HS-27A (cell line): ENCODE data around the gene FAM83C.

Experiments used
- DNase-seq: peaks from one replicate; pipeline ENCODE4 v3.0.0-alpha.2; 2012; ENCODE audit warnings: low read depth, missing footprints

FAM83C gene

DNA sequence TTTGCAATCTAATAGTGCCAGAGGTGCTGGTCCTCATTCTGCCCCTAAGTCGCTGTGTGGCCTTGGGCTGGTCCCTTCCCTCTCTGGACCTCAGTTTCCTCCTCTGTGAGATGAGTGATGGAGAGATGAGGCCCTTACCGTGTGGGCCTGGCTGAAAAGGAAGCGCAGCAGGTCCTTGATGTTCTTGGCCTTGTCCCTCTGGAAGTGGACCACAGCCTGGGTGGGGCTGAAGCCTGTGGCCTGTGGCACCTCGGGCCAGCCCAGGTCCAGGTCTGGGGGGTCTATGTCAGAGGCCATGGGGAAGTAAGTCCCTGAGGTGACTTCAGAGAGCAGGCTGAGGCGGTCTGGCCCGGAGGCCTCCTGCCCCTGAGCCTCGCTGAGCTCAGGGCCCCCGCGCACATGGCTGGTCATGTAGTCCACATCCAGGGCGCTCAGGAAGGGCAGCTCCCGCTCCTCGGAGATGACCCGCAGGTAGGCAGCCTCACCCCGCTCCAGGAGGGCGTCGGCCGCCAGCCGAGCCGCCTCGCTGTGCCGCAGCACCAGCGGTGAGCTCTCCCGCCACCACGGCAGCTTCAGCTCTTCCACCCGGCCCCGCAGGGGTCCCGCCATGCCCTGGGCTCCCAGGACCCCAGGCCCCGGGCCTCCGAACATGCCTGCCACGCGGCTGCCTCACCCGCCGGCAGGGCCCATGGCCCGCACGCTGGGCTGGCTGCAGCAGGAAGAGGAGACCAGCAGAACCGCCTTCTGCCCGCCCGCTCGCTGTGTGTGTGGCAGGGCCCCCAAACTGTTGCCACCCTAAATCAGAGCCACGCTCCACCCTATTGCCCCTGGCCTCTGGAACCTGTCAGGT is at the start of gene FAM83C:
Gene FAM83C, minus strand, starts transcription at position 772 of the 850 bp plus-strand sequence. Its CDS starts 121 bp downstream, at position 651.
- no peak for DNase-seq

DNA sequence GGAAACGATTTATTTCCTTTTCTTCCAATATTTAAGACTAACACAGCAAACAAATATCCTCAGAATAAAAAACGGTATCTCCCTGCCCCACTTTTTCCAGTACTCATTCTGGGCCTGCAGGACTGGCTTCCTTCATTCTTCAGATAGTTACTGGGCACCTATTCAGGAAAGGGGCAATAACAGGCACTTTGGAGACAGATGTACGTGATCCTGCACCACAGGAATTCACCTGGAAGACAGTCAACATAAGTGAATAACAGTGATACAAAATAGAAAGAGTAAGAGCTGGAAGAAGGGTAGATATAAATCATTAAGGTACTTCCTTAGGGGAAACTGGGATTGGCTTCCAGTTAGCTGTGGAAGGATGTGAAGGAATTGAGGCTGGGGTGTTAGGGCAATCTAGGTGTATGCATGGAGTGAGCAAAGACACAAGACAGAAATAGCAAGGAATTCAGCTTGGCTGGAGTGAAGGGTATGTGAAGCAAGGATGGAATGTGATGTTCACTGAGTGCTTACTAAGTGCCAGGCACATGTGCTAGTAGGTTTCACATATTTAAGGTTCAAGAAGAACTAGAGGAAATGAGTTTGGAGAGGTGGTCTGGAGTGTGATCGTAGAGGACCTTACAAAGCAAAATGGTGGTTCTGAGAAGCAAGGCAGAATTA is 49.3 kb upstream of the FAM83C start:
- no peak for DNase-seq

DNA sequence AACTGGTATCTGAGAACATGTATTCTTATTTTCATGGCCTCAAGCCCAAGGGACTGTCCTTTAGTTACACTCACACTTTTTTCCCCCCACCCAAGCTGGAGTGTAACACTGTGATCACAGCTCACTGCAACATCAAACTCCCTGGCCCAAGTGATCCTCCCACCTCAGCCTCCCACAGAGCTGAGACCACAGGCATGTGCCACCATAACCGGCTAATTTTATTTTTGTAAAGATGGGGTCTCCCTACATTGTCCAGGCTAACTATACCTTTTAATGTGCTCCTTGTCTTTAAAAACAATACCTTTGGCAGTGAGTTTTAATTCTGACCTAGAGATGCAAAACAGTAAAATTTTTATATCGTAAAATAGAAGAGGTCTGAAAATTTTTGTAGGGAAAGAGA is 48.2 kb upstream of the FAM83C start:
- DNase-seq: no peak

DNA sequence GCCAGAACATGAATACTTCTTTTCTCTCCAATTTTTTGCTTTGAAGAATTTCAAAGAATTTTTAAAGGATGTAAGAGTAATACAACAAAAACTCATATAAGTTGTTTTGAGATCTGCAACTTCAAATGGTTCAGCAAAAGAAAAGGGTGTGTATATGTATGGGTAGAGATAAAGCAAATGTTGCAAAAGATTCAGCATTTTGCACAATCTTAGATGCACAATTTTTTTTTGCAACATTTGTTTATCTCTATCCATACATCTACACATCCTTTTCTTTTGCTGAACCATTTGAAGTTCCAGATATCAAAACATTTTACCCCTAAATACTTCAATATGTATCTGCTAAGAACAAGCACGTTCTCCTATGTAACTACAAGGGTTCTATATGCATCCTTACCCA is 47.4 kb upstream of the FAM83C start:
- DNase-seq: no peak

DNA sequence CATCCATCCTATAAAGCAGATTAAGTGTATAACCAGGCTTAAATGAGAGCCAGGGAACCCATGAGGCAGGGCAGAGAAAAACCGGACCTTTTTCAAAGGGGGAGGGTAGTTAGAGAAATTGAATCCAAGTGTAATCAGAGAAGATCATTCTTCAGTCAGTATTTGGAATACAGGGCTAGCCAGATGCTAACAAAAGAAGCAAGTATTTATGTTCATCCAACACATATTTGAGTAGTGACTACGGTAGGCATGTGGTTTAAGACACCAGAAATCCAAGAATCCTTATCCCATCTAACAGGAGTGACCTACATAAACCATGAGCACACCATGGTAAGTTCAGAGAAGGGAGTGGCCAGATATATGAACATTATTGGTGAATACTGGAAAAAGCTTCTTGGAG is 46.8 kb upstream of the FAM83C start:
- peak; percentile 90 for DNase-seq

DNA sequence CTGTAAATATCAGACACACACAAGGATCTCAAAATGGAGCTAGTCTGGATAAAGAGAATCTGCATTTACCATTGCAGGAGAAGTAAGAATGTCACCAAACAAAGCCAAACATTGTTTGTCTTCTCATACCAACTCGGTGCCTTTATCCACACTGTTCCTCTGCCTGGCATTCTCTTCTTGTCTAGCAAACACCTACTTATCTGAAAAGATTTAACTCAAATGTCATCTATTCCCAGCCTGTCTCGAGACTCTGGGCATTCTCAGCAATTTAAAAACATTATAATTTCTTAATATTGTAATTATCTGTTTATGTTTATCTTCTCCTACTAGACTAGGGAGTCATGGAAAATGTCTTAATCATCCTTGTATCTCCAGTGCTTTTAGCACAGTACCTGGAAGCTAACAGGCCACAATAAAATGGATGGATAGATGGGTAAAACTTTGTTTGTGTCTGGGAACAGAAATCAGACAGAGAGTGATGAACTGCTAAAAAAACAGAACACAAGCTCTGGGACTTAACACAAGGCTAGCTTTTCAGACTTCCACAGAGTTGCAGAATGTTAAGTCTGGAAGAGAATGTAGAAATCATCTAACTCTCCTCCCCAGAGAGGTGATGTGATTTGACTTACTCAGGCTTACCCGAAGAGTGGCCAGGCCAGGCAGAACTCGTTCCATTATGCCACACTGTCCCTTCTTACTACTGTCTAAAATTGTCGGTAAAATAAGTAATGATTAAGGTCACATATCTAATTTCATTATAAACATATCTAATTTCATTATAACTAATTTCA is 42.3 kb upstream of the FAM83C start:
- no peak for DNase-seq

DNA sequence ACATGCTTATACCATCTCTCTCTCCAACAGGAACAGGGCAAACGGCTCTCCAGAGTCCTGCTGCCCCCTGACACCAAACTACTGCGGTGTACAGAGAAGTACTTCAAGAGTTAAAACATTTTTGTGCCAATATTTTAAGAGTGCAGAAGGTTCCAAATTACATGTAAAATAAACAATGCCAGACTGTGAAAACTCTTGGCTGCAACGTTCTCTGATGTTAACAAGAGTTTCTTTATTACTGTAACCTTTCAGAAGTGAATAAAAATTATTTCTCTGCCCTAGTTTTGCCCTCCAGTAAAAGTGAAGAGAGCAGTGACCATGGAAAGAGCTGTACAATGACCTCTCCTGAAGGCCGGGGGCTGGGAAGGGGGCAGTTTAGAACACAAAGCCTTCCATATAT is 41.4 kb upstream of the FAM83C start:
- no peak for DNase-seq

DNA sequence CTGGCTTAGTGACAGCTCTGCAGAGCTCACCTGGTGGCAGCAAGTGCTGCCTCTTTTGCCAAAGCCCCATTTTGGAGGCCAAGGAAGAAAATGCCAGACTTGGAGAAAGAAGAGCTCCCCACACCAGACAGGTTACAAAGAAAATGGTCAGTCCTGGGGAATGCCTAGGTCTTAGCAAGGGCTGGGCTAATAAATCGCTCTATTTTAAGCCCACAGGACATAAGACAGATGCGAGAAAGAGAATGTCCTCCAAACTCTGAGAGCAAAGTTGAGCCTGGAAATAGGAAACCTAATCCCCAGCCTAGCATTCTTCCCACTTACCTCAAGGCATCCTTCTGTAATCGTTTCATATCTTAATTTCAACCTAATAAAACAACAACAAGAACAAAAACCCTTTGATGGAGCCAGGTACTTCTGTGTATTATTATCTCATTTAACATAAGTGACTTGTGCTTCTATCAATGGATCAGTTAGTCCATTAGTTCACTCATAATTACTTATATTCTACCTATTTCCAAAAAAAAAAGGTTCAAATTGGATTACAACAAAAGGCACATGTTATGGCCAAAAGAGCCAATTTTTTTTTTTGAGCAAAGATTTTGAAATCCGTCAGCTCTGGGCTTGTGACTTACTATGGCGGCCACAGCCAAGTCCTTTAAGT is 40.4 kb upstream of the FAM83C start:
- no peak for DNase-seq

DNA sequence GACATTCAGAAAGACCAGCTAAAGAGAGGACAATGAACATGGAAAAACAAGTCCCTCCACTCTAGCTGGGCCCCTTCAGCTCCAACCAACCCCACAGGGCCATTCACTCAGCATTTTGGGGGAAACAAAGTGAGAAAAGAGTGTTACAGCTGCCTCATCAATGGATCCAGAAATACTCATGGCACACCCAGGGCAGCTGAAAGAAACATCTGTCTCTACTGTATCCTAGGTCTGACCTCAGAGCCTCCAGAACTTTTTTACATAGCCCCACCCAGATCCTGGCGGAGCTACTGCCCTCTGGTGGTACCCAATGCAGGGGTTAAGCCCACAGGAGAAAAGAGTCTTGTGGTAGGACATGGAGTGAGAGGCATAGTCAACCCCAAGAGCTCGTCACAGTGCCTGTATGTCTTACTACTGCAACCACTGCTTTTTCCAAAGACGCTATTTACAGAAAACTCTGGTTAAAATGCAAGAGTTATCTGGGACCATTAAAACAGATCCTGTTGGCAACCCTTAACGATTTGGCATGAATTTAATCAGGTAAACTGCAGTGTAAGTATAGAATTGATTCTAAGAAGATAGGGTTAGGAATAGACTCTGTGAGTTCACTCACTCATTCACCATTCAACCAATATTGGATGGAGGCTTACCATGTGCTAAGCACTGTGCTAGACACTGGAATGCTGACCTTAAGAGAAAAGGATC is 37.4 kb upstream of the FAM83C start:
- peak; percentile 79 for DNase-seq

DNA sequence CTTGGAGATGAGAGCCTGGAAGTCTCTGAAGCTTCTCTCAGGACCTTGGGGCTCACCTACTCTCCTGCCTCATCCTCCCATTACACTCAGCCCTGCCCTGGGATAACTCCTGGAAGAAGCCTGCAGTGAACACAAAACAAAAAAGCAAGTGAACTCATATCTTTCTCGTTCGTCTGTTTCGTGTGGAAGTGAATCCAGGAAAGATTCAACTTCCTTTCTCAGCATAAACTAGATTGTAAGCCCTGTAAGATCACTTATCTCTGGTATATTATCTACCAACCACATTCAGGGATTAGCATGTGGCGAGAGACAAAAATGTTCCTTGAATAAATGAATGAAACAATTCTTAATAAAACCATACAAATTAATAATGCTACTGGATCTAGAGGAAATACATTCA is 36.5 kb upstream of the FAM83C start:
- no peak for DNase-seq

DNA sequence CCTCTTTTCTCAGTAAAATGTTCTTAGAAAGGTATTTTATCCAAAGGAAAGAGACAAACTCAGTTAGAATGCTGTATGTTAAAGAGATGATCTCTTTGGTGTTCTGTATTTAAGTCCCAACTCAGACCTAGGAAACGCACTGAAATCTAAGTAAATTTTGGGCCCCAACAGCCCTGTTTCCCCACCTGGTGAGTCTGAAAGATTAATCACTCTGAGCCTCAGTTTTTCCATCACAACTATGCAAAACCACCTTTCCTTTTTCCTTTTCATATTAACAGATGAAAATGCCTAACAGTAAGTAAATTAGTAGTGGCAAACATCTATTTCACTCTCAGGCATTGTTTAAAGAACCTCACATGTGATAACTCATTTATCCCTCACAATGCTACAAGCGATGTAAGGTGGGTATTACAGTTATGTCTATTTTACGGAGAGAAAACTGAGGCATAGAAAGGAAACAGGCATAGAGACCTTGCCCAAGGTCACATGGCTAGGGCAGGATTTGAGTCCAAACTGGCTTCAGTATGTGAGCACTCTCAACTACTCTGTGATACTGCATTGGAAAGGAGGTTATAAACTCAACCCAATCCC is 36.0 kb upstream of the FAM83C start:
- DNase-seq: no peak

DNA sequence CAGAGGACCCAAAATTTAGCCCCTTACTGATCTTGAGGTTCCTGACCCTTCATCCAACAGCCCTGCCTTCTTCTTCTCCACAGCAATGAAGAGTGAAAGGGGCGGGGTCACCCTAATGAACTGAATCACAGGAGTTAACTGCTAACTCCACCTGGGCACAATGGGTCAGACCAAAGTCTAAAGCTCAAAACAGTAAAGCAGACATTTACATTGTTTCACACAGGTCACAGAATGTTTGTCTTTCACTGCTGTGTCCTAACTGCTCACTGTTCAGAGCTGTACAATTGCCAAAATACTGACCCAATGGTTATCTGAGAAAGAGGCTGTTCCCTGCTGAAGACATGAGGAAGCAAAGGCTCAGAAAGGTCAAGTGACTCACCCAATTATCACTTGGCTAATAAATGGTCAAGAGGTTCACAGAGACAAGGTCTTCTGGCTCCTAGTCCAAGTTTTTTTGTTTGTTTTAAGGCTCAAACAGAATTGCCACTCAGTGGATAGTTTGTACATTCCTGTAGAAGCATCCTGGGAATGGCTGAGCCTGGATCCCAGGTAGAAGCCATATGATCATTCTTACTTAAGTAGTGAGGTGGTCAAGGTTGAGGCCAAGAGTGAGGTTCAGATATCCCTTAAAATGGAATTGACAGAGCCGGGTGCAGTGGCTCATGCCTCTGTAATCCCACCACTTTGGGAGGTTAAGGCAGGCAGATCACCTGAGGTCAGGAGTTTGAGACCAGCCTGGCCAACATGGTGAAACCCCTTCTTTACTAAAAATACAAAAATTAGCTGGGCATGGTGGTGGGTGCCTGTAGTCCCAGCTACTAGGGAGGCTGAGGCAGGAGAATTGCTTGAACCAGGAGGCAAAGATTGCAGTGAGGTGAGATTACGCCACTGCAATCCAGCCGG is 35.1 kb upstream of the FAM83C start:
- DNase-seq: no peak

DNA sequence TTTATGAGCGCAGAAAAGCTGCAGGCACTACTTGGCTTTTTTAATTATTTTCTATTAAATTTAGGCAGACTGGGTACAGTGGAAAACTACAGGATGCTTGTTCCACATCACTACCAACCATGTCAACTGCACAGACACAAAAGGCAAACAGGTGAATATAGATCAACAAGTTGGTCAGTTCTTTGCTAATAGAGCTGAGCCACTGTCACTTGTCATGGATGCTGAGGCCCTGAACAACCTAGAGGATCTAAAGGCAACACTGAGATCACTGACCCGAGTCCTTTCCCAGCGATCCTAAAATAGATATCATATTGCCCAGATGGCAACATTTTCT is 34.5 kb upstream of the FAM83C start:
- no peak for DNase-seq

DNA sequence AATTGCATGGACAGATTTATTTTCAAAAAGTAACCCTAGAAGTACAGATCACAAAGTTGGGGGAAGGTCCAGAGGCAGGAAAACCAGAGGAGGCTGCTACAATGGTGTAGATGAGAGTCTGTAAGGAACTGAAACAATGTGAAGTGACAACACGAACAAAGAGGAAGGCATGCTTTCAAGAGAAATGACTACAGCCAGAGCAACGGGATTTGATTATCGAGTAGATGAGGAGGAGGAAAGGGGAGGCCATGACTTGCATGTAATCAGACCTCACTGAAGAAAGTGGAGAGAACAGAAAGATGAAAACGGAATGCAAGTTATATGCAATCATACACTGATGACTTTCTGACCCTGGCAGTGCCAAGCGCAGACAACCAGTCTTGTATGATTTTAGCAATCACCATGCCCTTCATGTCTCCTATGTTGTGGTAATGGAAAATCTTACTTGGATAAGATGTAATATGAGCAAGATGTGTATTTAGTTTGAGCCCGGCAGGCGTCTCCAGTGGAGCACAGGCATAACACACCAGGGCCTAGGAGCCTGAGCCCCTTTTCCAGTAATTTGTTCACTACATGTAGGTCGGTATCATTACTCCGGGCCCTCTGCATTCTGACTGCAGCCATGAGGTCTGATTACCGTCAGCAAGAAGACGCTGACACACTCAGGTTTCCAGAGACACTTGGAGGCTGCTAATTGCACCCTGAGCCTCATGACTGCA is 34.0 kb upstream of the FAM83C start:
- DNase-seq: no peak

DNA sequence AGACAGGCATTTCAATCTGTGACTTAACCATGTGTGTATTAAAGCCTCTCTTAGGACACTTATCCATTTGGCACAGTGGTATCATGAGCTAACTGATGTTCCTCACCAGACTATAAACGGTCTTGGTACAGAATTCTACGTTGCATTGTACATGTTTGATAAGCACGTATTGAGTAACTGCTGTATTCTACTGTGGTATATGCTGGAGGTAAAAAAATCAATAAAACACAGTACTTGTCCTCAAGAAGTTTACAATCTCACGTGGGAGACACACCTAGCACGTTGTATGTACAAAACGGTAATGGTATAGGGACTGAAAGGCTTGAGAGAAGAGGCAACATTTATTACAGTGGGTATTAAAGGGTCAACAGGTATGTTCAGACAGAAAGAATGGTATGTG is 33.2 kb upstream of the FAM83C start:
- no peak for DNase-seq

DNA sequence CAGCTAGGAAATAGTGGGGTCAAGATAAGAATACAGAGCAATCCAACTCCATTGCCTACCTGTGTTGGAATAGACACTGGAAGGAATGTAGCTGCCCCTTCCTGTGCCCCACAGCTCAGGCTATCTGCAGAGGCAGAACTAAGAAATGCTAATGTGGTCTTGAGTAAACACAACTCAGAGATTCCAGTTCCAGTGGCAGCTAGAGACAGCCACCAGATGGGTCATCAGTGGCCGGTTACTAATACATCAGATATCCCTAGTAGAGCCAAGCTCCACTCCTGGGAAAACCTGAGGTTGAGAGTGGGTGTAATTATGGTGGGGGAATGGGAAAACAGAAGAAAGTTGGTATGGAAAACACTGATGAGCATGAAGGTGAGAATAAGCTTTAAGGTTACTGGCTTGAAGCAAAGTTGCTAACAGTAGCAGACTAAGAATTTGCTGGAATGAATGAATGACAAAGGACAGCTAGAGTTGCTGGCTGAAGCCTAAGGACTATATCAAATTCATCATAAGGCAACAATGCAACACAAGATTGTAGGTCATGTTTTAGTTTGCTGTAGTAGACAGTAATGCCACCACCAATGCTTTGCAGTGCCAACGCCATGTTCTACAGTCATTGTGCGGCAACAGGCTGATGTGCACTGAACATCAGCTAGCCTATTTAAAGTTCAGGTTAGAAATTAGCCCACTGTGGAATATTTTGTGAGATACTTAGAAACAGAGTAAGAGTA is 28.3 kb upstream of the FAM83C start:
- no peak for DNase-seq

DNA sequence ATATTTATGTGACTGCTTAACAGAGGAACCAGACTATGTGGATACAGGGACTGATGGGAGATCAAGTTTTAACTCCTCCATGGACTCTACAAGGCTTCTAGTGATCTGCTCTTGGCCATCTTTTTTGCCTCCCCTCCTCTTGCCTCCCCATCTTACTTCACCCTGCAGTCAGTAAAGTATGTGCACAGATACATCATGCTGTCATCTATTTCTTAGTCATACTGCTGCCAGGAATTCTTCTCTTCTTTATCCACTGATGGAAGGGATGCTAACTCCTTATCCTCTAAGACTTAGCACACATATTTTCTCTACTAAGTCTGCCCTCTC is 27.6 kb upstream of the FAM83C start:
- no peak for DNase-seq

DNA sequence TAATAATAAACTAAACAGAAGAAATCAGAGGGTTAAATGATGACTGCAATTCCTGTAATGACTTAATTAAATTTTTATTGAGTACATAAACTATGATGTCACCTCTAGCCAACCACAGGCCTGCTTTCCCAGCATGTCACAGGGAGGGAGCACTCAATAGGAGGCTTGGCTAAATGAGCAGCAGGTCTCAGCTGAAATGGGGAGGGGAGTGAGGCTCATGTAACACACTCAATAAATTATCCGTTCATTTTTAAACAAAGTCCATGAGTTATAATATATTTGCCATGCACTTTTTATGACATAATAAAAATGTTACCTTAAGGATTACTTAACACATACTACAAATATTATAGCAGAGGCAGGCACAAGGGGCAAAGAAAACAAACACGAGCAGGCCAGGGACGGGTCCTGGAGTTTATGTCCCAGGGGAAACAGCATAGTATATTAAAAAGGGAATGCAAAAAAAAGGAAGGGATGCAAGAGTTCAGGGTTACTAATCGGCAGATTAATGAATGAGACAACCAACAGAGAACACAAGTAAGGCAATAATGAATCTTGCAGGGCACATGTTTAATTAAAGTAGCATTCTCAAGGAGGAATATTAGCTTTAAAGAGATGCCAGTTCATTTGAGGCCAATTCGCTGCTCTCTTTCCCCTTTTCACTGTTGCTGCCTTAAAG is 27.1 kb upstream of the FAM83C start:
- DNase-seq: no peak
